Islet of Langerhans (tissue), 1 donor: Measurements from ENCODE around the gene HES7.
A peak's percentile ranks its signal among the peaks of the same experiment; 100 is the strongest.
"Not testable (repeated sequence)": the region's sequence is repeated elsewhere in the genome, so short reads cannot be mapped to it uniquely, and the experiment has no call there.

Source experiments
- FAIRE-seq: peaks from one replicate; lab custom pipeline; 2011; peaks lifted over from hg19 to GRCh38; lab: Jason Lieb, UNC

The HES7 gene

GRCh38 chr17:8122422-8122923 is 1.4 kb downstream of the HES7 start:
- no peak for FAIRE-seq

GRCh38 chr17:8121681-8122421 is 2.1 kb downstream of the HES7 start:
- no peak for FAIRE-seq

GRCh38 chr17:8121407-8121680 is 2.6 kb downstream of the HES7 start:
- FAIRE-seq, result no peak

GRCh38 chr17:8120520-8121406 is 3.1 kb downstream of the HES7 start:
- no peak for FAIRE-seq

- FAIRE-seq, result peak; percentile 95
Measured at GRCh38 chr17:8119581-8120519, 4.1 kb downstream of the HES7 start.

GRCh38 chr17:8118769-8119580 is 4.9 kb downstream of the HES7 start:
- peak; percentile 71 for FAIRE-seq

- no peak for FAIRE-seq
Measured at GRCh38 chr17:8117980-8118768, 5.7 kb downstream of the HES7 start, which contains the start of gene ALOXE3. Gene ALOXE3, minus strand, starts transcription at chr17:8118514. Its CDS starts 524 bp downstream, at chr17:8117990.

GRCh38 chr17:8117367-8117979 is 6.4 kb downstream of the HES7 start:
- no peak for FAIRE-seq

GRCh38 chr17:8116776-8117175 is 7.1 kb downstream of the HES7 start:
- no peak for FAIRE-seq

GRCh38 chr17:8110907-8111306 is 13.0 kb downstream of the HES7 start:
- no peak for FAIRE-seq

GRCh38 chr17:8110456-8110804 is 13.5 kb downstream of the HES7 start:
- FAIRE-seq, result no peak

- no peak for FAIRE-seq
Measured at GRCh38 chr17:8109661-8110455, 14.0 kb downstream of the HES7 start.

GRCh38 chr17:8108972-8109660 is 14.8 kb downstream of the HES7 start:
- no peak for FAIRE-seq

- not testable (repeated sequence) for FAIRE-seq
Measured at GRCh38 chr17:8106980-8107379, 16.9 kb downstream of the HES7 start.

GRCh38 chr17:8105957-8106398 is 17.9 kb downstream of the HES7 start:
- FAIRE-seq, result no peak

GRCh38 chr17:8104911-8105310 is 19.0 kb downstream of the HES7 start:
- no peak for FAIRE-seq

- FAIRE-seq, result no peak
Measured at GRCh38 chr17:8103549-8103948, 20.4 kb downstream of the HES7 start.

GRCh38 chr17:8101721-8102120 is 22.2 kb downstream of the HES7 start:
- FAIRE-seq, result no peak

- FAIRE-seq, result no peak
Measured at GRCh38 chr17:8100763-8101162, 23.1 kb downstream of the HES7 start.
